ENCODE measurements around the gene CELF2.

Gene CELF2

GRCh38 chr10:11004144-11005077 lies 13.3 kb upstream of the CELF2 start:
- no peak for DNase-seq

GRCh38 chr10:11005725-11006427 lies 11.8 kb upstream of the CELF2 start:
- no peak for DNase-seq

GRCh38 chr10:11006428-11006825 lies 11.2 kb upstream of the CELF2 start:
- DNase-seq: no peak

GRCh38 chr10:11007476-11008020 lies 10.1 kb upstream of the CELF2 start:
- DNase-seq: no peak

GRCh38 chr10:11009471-11010308 lies 8.0 kb upstream of the CELF2 start:
- DNase-seq: no peak

GRCh38 chr10:11010582-11010981 lies 7.1 kb upstream of the CELF2 start:
- no peak for DNase-seq

GRCh38 chr10:11011436-11011835 lies 6.2 kb upstream of the CELF2 start:
- no peak for DNase-seq

GRCh38 chr10:11011984-11012383 lies 5.7 kb upstream of the CELF2 start:
- no peak for DNase-seq

- no peak for DNase-seq
Measured at GRCh38 chr10:11012421-11013295, 5.0 kb upstream of the CELF2 start.

GRCh38 chr10:11013836-11014235 lies 3.8 kb upstream of the CELF2 start:
- DNase-seq: no peak

GRCh38 chr10:11014671-11015445 lies 2.8 kb upstream of the CELF2 start:
- DNase-seq: no peak

GRCh38 chr10:11015446-11015934 lies 2.2 kb upstream of the CELF2 start:
- no peak for DNase-seq

GRCh38 chr10:11017000-11017569 lies 587 bp upstream of the CELF2 start:
- no peak for DNase-seq

- no peak for DNase-seq
Measured at GRCh38 chr10:11018432-11018841, 765 bp downstream of the CELF2 start.

GRCh38 chr10:11018855-11019631 lies 1.4 kb downstream of the CELF2 start:
- no peak for DNase-seq

- no peak for DNase-seq
Measured at GRCh38 chr10:11019724-11020547, 2.3 kb downstream of the CELF2 start.

- DNase-seq: no peak
Measured at GRCh38 chr10:11020548-11020942, 2.9 kb downstream of the CELF2 start.

GRCh38 chr10:11022213-11022612 lies 4.5 kb downstream of the CELF2 start:
- DNase-seq: no peak

Measured in NCI-H345 (cell line).